Liver (tissue), 9 donors: ENCODE data around the gene ARMC9. TPM values are rescaled to one million over a fixed set of nuclear protein-coding genes. Genes with fewer than 3 reads are reported as not detected.

ENCODE experiments used
- DNase-seq: peaks from one replicate; pipeline ENCODE4 v3.0.0-alpha.2; 2017; ENCODE audit warnings: low spot score
- H3K27ac ChIP-seq, 2 donors: one replicate each; pipeline ENCODE4 v1.7.0; 2013; ENCODE audit warnings: inconsistent platforms in 2 of 2, low read length in 2 of 2, control low read depth in 1 of 2, low read depth in 1 of 2, mild to moderate bottlenecking in 1 of 2
- H3K27me3 ChIP-seq, 4 donors: one replicate each; pipeline versions ENCODE4 v1.6.1 to v1.7.0; 2013; ENCODE audit warnings: low read length in 3 of 4, inconsistent platforms in 1 of 4, mild to moderate bottlenecking in 1 of 4, moderate library complexity in 1 of 4; ENCODE audit not compliant: control insufficient read depth in 4 of 4, insufficient read depth in 4 of 4
- H3K36me3 ChIP-seq, 4 donors: one replicate each; pipeline versions ENCODE4 v1.6.1 to v1.7.0; 2013; ENCODE audit warnings: low read length in 3 of 4, mild to moderate bottlenecking in 3 of 4, low read depth in 1 of 4, moderate library complexity in 1 of 4; ENCODE audit not compliant: control insufficient read depth in 4 of 4, insufficient read depth in 3 of 4
- H3K4me1 ChIP-seq, 4 donors: one replicate each; pipeline versions ENCODE4 v1.6.1 to v1.7.0; 2013; ENCODE audit warnings: low read length in 3 of 4, mild to moderate bottlenecking in 3 of 4, moderate library complexity in 1 of 4; ENCODE audit not compliant: control insufficient read depth in 4 of 4, insufficient read depth in 4 of 4
- H3K4me3 ChIP-seq, 3 donors: one replicate each; pipeline versions ENCODE4 v1.6.1 to v1.7.0; 2013; ENCODE audit warnings: low read length in 3 of 3, control low read depth in 1 of 3, low read depth in 1 of 3, mild to moderate bottlenecking in 1 of 3
- H3K9ac ChIP-seq, 2 donors: one replicate each; pipeline ENCODE4 v1.7.0; 2013; ENCODE audit warnings: low read length in 2 of 2, mild to moderate bottlenecking in 2 of 2, moderate library complexity in 2 of 2, control low read depth in 1 of 2, low read depth in 1 of 2
- H3K9me3 ChIP-seq, 4 donors: one replicate each; pipeline versions ENCODE4 v1.6.1 to v1.7.0; 2013; ENCODE audit warnings: low read length in 3 of 4; ENCODE audit not compliant: control insufficient read depth in 4 of 4
- ATF3 ChIP-seq: IDR thresholded peaks from 2 replicates; pipeline ENCODE4 v1.6.1; 2016; ENCODE audit warnings: antibody characterized with exemption
- EGR1 ChIP-seq, 2 donors: IDR thresholded peaks; 2 replicates each; pipeline ENCODE4 v1.6.1; 2016 to 2018; ENCODE audit warnings: antibody characterized with exemption in 2 of 2, low read depth in 2 of 2
- FOXA1 ChIP-seq: IDR thresholded peaks from 2 replicates; pipeline ENCODE4 v1.6.1; 2016; ENCODE audit warnings: antibody characterized with exemption
- FOXA2 ChIP-seq: IDR thresholded peaks from 2 replicates; pipeline ENCODE4 v1.6.1; 2016; ENCODE audit warnings: antibody characterized with exemption
- HNF4A ChIP-seq, 2 donors: conservative IDR thresholded peaks; 2 replicates each; pipeline ENCODE4 v1.6.1; 2016; ENCODE audit warnings: antibody characterized with exemption in 2 of 2, mild to moderate bottlenecking in 2 of 2
- HNF4G ChIP-seq: IDR thresholded peaks from 2 replicates; pipeline ENCODE4 v1.6.1; 2016; ENCODE audit warnings: antibody characterized with exemption
- JUND ChIP-seq, 2 donors: IDR thresholded peaks; 2 replicates each; pipeline ENCODE4 v1.6.1; 2016; ENCODE audit warnings: antibody characterized with exemption in 2 of 2
- NR2F2 ChIP-seq: IDR thresholded peaks from 2 replicates; pipeline ENCODE4 v1.6.1; 2016; ENCODE audit warnings: antibody characterized with exemption
- RAD21 ChIP-seq, 2 donors: IDR thresholded peaks; 2 replicates each; pipeline ENCODE4 v1.6.1; 2016; ENCODE audit warnings: antibody characterized with exemption in 2 of 2, mild to moderate bottlenecking in 2 of 2
- RXRA ChIP-seq, 2 donors: IDR thresholded peaks; 2 replicates each; pipeline ENCODE4 v1.6.1; 2017 to 2018; ENCODE audit warnings: antibody characterized with exemption in 2 of 2, mild to moderate bottlenecking in 1 of 2
- SP1 ChIP-seq: IDR thresholded peaks from 2 replicates; pipeline ENCODE4 v1.6.1; 2018; ENCODE audit warnings: antibody characterized with exemption, mild to moderate bottlenecking
- YY1 ChIP-seq: IDR thresholded peaks from 2 replicates; pipeline ENCODE4 v1.6.1; 2016; ENCODE audit warnings: antibody characterized with exemption, mild to moderate bottlenecking
- WGBS: extraction: QIAGEN DNeasy Blood & Tissue Kit; methylation state at CpG from one replicate; pipeline ENCODE4 v1.1.7; 2013; 5-methylcytosine and 5-hydroxymethylcytosine counted together
- polyA plus RNA-seq, 2 donors: library from polyadenylated mRNA; stranded (reverse) in 1 of 2; unstranded in 1 of 2; fragments of 200-250 nt in 1 of 2; fragments of >200 nt in 1 of 2; fragmentation: Nextera tagmentation in 1 of 2; extraction: Ambion mirVana in 1 of 2; gene quantifications; one replicate each; pipeline versions ENCODE4 v1.2.1 to v1.2.3, GENCODE V29; 2013 to 2015
- total RNA-seq, 2 donors: library from RNA; depleted of rRNA; stranded (reverse); fragments of >200 nt; gene quantifications; one replicate each; pipeline ENCODE4 v1.2.3, GENCODE V29; 2014
- TF ChIP-seq, protein P1 (sequence below): IDR thresholded peaks from 2 replicates; pipeline ENCODE4 v1.6.1; 2016; ENCODE audit warnings: antibody characterized with exemption
- TF ChIP-seq, protein P2 (sequence below): fragments of 150-350 bp; IDR thresholded peaks from 2 replicates; pipeline ENCODE4 v1.5.1; 2017; ENCODE audit warnings: improper control_type of control experiment, low read depth, low read length; ENCODE audit not compliant: missing input control
- TF ChIP-seq, protein P3 (sequence below): IDR thresholded peaks from 2 replicates; pipeline ENCODE4 v1.6.1; 2016; ENCODE audit warnings: antibody characterized with exemption
- TF ChIP-seq, protein P4 (sequence below): IDR thresholded peaks from 2 replicates; pipeline ENCODE4 v1.6.1; 2016; ENCODE audit warnings: antibody characterized with exemption, mild to moderate bottlenecking
- donor health status: healthy.
- donor health status: healthy.
- donor health status: healthy.
- donor health status: healthy.
- donor health status: healthy.

Gene ARMC9
- total and polyA plus RNA-seq, 4 donors: 1.1 to 2.3 (median 1.8) TPM

DNA sequence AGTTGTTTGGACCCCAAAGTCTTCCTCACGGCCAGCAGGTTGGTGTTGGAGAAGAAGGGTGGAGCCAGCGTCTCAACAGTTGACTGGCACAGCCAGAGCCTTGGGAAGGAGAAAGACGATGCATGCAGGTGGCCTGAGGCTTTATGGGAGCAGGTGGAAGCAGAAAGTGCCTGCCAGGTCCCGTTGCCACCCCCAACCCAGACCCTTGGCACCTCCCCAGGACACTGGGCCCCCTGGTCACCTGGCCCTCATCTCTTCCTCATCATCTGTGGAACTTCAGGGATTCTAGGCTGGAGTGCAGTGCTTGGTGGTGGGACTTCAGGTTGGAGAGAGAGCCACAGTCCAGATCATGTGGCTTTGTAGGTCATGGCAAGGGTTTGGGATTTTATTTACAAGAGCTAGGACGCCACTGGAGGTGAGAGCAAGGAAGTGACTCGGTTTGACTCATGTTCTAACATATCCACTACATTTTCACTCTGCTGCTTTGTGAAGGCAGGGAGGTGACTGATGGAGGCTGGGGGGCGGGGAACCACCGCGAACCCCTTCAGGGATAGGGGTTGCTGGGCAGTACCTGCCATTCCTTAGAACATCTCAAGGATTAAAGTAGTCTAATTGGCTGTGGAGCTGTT, 134.6 kb downstream of the ARMC9 start:
- H3K36me3 ChIP-seq: no peaks in the 10 kb centered on the region
- 93% methylated on average over 9 of the region's 9 CpGs for WGBS
- no peak for DNase-seq
- H3K27me3 ChIP-seq: no peaks in the 10 kb centered on the region
- no peak overlapping the region for H3K9ac ChIP-seq
- no peak overlapping the region for H3K4me3 ChIP-seq
- H3K4me1 ChIP-seq: no peaks in the 10 kb centered on the region
- no peak for TF ChIP-seq RAD21 (IDR thresholded peaks at IDR 0.05)
- H3K9me3 ChIP-seq: no peaks in the 10 kb centered on the region
- H3K27ac ChIP-seq: no peak overlapping the region

DNA sequence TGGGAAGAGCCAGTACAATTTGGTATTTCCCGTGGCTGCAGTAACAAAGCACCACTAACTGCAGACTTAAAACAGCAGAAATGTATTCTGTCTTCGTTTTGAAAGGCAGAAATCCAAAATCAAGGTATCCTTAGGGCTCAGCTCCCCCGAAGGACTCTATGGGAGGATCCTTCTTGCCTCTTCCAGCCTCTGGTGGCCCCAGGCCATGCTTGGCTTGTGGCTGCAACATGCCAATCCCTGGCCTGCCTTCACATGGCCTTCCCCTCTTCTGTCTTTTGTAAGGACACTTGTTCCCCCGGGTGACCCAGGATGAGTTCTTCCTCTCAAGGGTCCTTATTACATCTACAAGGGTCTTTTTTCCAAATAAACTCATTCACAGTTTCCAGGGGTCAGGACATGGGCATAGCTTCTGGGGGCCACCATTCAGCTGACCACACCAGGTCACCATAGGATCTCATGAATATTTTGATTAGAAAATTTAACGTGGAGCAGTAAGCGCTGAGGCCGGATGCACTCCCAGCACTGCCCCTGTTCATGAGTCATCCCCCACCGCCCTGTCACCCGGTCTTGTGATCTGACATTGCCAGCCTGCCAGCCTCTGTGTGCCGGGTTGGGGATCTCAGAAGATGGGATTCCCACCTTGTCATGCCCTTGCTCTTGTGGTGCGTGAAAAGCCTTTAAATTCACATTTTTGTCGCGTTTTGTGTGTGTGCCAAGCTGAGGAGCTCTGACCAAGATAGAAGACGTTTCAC, 135.9 kb downstream of the ARMC9 start:
- Histone ChIP-seq H3K36me3 (no peaks in the 10 kb centered on the region), H3K9me3 (no peaks in the 10 kb centered on the region), H3K9ac (no peak overlapping the region), H3K27ac (no peak overlapping the region), H3K4me3 (no peak overlapping the region), H3K4me1 (no peaks in the 10 kb centered on the region), H3K27me3 (no peaks in the 10 kb centered on the region)
- no peak for DNase-seq
- no peak for TF ChIP-seq RAD21 (IDR thresholded peaks at IDR 0.05)
- TF ChIP-seq, protein P1, sequence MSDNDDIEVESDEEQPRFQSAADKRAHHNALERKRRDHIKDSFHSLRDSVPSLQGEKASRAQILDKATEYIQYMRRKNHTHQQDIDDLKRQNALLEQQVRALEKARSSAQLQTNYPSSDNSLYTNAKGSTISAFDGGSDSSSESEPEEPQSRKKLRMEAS: no peak
- TF ChIP-seq NR2F2: no peak
- TF ChIP-seq, protein P2, sequence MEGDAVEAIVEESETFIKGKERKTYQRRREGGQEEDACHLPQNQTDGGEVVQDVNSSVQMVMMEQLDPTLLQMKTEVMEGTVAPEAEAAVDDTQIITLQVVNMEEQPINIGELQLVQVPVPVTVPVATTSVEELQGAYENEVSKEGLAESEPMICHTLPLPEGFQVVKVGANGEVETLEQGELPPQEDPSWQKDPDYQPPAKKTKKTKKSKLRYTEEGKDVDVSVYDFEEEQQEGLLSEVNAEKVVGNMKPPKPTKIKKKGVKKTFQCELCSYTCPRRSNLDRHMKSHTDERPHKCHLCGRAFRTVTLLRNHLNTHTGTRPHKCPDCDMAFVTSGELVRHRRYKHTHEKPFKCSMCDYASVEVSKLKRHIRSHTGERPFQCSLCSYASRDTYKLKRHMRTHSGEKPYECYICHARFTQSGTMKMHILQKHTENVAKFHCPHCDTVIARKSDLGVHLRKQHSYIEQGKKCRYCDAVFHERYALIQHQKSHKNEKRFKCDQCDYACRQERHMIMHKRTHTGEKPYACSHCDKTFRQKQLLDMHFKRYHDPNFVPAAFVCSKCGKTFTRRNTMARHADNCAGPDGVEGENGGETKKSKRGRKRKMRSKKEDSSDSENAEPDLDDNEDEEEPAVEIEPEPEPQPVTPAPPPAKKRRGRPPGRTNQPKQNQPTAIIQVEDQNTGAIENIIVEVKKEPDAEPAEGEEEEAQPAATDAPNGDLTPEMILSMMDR: no peak
- TF ChIP-seq HNF4A (conservative IDR thresholded peaks at IDR 0.05): no peak
- TF ChIP-seq, protein P3, sequence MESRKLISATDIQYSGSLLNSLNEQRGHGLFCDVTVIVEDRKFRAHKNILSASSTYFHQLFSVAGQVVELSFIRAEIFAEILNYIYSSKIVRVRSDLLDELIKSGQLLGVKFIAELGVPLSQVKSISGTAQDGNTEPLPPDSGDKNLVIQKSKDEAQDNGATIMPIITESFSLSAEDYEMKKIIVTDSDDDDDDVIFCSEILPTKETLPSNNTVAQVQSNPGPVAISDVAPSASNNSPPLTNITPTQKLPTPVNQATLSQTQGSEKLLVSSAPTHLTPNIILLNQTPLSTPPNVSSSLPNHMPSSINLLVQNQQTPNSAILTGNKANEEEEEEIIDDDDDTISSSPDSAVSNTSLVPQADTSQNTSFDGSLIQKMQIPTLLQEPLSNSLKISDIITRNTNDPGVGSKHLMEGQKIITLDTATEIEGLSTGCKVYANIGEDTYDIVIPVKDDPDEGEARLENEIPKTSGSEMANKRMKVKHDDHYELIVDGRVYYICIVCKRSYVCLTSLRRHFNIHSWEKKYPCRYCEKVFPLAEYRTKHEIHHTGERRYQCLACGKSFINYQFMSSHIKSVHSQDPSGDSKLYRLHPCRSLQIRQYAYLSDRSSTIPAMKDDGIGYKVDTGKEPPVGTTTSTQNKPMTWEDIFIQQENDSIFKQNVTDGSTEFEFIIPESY: no peak
- no peak for TF ChIP-seq FOXA1
- TF ChIP-seq JUND (IDR thresholded peaks at IDR 0.05): no peak
- TF ChIP-seq FOXA2: no peak
- no peak for TF ChIP-seq YY1
- TF ChIP-seq RXRA (IDR thresholded peaks at IDR 0.05): no peak
- no peak for TF ChIP-seq HNF4G
- no peak for TF ChIP-seq ATF3
- no peak for TF ChIP-seq SP1
- no peak for TF ChIP-seq EGR1 (IDR thresholded peaks at IDR 0.05; ENCODE audit: low read depth in 2 of 2)
- TF ChIP-seq, protein P4, sequence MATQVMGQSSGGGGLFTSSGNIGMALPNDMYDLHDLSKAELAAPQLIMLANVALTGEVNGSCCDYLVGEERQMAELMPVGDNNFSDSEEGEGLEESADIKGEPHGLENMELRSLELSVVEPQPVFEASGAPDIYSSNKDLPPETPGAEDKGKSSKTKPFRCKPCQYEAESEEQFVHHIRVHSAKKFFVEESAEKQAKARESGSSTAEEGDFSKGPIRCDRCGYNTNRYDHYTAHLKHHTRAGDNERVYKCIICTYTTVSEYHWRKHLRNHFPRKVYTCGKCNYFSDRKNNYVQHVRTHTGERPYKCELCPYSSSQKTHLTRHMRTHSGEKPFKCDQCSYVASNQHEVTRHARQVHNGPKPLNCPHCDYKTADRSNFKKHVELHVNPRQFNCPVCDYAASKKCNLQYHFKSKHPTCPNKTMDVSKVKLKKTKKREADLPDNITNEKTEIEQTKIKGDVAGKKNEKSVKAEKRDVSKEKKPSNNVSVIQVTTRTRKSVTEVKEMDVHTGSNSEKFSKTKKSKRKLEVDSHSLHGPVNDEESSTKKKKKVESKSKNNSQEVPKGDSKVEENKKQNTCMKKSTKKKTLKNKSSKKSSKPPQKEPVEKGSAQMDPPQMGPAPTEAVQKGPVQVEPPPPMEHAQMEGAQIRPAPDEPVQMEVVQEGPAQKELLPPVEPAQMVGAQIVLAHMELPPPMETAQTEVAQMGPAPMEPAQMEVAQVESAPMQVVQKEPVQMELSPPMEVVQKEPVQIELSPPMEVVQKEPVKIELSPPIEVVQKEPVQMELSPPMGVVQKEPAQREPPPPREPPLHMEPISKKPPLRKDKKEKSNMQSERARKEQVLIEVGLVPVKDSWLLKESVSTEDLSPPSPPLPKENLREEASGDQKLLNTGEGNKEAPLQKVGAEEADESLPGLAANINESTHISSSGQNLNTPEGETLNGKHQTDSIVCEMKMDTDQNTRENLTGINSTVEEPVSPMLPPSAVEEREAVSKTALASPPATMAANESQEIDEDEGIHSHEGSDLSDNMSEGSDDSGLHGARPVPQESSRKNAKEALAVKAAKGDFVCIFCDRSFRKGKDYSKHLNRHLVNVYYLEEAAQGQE: no peak
- 90% methylated on average over 14 of the region's 14 CpGs for WGBS
